ENCODE results near the gene TSNAXIP1.
"Not testable (repeated sequence)": the region's sequence is repeated elsewhere in the genome, so short reads cannot be mapped to it uniquely, and the experiment has no call there.

The TSNAXIP1 gene

DNA sequence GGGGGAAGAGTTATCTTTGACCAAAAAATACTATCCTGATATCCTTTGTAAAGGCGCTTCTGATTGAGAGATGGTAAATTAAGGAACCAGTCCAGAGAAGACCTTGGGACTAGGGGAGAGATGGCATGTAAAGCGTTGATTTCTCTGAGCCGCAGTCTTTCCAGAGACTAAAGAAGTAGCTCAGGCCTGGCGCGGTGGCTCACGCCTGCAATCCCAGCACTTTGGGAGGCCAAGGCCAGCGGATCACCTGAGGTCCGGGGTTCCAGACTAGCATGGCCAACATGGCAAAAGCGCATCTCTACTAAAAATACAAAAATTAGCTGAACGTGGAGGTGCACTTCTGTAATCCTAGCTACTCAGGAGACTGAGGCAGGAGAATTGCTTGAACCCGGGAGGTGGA is 41.4 kb downstream of the TSNAXIP1 start:
- Histone ChIP-seq H3K27ac (ENCODE audit: low read depth, low read length) (peak overlapping the region; percentile 90), H3K36me3 (ENCODE audit: insufficient read depth, low read length) (peaks cover 13% of the 10 kb centered on the region; the same call in 1 of the 2 replicates), H3K9ac (ENCODE audit: low read depth, low read length) (peak overlapping the region; percentile 93), H3K4me1 (ENCODE audit: insufficient read depth, low read length) (peaks cover 28% of the 10 kb centered on the region), H3K27me3 (ENCODE audit: insufficient read depth, low read length) (no peaks in the 10 kb centered on the region), H3K9me3 (ENCODE audit: insufficient read depth, low read depth, low read length) (no peaks in the 10 kb centered on the region), H3K4me3 (ENCODE audit: low read length) (peak overlapping the region; percentile 92)
- 95% methylated on average over 11 of the region's 11 CpGs for WGBS

DNA sequence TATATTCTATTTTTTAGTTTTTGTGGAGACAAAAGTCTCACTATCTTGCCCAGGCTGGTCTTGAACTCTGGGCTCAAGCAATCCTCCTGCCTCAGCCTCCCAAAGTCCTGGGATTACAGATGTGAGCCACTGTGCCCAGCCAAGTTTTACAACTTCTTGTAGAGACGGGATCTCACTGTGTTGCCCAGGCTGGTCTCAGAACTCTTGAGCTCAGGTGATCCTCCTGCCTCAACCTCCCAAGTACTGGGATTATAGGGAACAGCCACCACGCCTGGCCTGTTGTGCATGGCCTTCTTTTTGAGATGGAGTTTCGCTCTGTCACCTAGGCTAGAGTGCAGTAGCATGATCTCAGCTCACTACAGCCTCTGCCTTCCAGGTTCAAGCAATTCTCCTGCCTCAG is 47.0 kb downstream of the TSNAXIP1 start:
- no peaks in the 10 kb centered on the region for H3K9me3 ChIP-seq (ENCODE audit: insufficient read depth, low read depth, low read length)
- H3K4me3 ChIP-seq (ENCODE audit: low read length), result no peak overlapping the region
- H3K36me3 ChIP-seq (ENCODE audit: insufficient read depth, low read length), result peaks cover 11% of the 10 kb centered on the region; the same call in 1 of the 2 replicates
- no peak overlapping the region for H3K9ac ChIP-seq (ENCODE audit: low read depth, low read length)
- H3K4me1 ChIP-seq (ENCODE audit: insufficient read depth, low read length), result peaks cover 16% of the 10 kb centered on the region
- H3K27me3 ChIP-seq (ENCODE audit: insufficient read depth, low read length), result no peaks in the 10 kb centered on the region
- 96% methylated on average over 3 of the region's 3 CpGs for WGBS
- no peak overlapping the region for H3K27ac ChIP-seq (ENCODE audit: low read depth, low read length)

DNA sequence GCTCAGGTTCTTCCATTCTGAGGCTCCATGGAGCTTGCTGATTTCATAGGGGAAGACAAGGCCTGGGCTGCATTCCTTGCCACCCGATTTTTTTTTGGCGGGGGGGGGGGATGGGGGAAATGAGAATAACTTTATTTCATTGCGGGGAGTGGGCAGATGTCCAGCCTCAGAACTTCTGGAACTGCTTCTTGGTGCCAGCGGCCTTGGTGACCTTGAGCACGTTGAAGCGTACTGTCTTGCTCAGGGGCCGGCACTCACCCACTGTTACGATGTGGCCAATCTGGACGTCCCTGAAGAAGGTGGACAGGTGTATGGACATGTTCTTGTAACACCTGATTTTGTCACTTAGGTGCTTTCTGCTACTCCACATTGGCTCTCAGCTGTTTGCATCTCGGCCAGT is 49.1 kb downstream of the TSNAXIP1 start:
- Histone ChIP-seq H3K4me1 (ENCODE audit: insufficient read depth, low read length) (peaks cover 16% of the 10 kb centered on the region), H3K4me3 (ENCODE audit: low read length) (no peak overlapping the region), H3K36me3 (ENCODE audit: insufficient read depth, low read length) (peaks cover 9% of the 10 kb centered on the region), H3K27me3 (ENCODE audit: insufficient read depth, low read length) (no peaks in the 10 kb centered on the region), H3K27ac (ENCODE audit: low read depth, low read length) (no peak overlapping the region), H3K9ac (ENCODE audit: low read depth, low read length) (no peak overlapping the region), H3K9me3 (ENCODE audit: insufficient read depth, low read depth, low read length) (no peaks in the 10 kb centered on the region)
- 95% methylated on average over 10 of the region's 10 CpGs for WGBS

DNA sequence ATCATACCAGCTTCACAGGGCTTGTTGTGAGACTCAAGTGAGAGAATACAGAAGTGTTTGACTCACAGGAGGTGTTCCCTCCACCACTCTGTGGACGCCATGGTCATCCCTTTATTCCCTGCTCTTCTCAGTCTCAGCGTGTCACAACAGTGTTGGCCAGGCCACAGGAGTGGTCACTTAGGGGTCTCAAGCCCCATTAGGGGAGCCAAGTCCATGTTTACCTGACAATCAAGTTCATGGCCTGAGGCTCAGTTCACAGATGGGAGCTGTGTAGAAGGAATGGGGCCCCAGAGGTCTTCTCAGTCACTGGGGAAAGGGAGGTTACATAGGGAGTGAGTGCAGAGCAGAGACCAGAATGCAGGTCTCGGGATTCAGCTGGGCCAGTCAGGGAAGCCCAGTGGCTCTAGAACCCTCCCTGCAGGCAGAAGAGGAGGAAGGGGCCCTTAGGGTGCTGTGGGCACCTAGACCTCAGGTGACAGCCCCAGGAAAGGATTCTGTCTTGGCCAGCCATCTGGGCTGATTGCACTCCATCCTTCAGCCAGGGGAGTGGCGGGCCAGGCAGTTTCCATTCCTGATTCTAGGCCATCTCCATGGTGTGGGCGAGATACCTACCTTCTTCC is 50.3 kb downstream of the TSNAXIP1 start:
- Histone ChIP-seq H3K36me3 (ENCODE audit: insufficient read depth, low read length) (peaks cover 17% of the 10 kb centered on the region), H3K27ac (ENCODE audit: low read depth, low read length) (peak overlapping the region; percentile 65; the same call in 1 of the 2 replicates), H3K27me3 (ENCODE audit: insufficient read depth, low read length) (no peaks in the 10 kb centered on the region), H3K4me1 (ENCODE audit: insufficient read depth, low read length) (peaks cover 16% of the 10 kb centered on the region), H3K9ac (ENCODE audit: low read depth, low read length) (peak overlapping the region; percentile 21), H3K9me3 (ENCODE audit: insufficient read depth, low read depth, low read length) (no peaks in the 10 kb centered on the region), H3K4me3 (ENCODE audit: low read length) (no peak overlapping the region)
- 90% methylated on average over 5 of the region's 5 CpGs for WGBS

DNA sequence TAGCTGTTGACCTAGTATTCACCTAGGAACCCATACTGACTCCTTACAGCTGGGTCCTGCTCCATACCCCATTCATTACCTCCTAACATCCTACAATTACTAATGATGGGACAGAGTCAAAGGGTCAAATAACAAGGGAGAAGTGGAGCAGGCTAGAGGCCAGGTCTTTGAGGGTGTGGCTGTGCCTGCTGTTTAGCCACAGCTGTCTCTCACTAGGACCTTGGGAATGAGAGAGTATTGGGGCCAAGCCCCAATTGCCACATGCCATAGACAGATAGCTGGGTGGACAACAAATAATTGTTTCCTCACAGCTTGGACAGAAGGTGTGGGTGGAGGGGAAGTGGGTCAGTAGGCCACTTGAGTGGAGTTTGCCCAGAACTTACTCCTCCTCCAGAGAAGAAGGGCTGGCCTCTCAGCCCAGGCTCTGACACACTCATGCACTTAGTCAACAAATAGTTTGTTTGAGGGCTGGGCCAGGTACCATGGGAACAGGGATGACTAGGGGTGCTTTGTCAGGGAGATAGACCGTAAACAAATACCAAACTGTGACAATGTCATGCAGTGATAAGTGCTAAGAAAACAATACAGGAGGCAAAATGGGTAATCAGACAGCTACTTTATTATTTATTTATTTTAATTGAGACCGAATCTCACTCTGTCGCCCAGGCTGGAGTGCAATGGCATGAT is 51.0 kb downstream of the TSNAXIP1 start:
- Histone ChIP-seq H3K4me1 (ENCODE audit: insufficient read depth, low read length) (peaks cover 16% of the 10 kb centered on the region), H3K27ac (ENCODE audit: low read depth, low read length) (peak overlapping the region; percentile 65; the same call in 1 of the 2 replicates), H3K4me3 (ENCODE audit: low read length) (no peak overlapping the region), H3K9ac (ENCODE audit: low read depth, low read length) (peak overlapping the region; percentile 21; the same call in 1 of the 2 replicates), H3K9me3 (ENCODE audit: insufficient read depth, low read depth, low read length) (no peaks in the 10 kb centered on the region), H3K36me3 (ENCODE audit: insufficient read depth, low read length) (peaks cover 17% of the 10 kb centered on the region), H3K27me3 (ENCODE audit: insufficient read depth, low read length) (no peaks in the 10 kb centered on the region)
- WGBS, result 58% methylated on average over 3 of the region's 3 CpGs

DNA sequence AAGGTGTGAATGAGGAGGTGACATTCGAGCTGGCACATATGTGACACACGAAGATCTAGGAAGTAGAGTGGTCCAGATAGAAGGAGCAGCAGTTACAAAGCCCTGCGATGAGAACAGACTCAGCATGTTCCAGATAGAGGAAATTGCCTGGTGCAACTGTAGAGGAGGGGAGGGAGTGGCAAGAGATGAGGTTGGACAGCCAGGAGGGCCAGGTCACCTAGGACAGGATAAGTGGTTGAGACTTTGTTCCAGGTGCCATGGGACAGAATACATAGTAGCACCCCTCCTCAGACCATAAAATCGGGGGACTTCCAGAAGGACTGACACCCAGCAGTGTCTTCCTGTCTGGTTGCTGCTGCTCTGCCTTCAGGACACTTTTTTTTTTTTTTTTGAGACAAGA is 51.8 kb downstream of the TSNAXIP1 start:
- Histone ChIP-seq H3K9me3 (ENCODE audit: insufficient read depth, low read depth, low read length) (no peaks in the 10 kb centered on the region), H3K4me1 (ENCODE audit: insufficient read depth, low read length) (peaks cover 16% of the 10 kb centered on the region), H3K27me3 (ENCODE audit: insufficient read depth, low read length) (no peaks in the 10 kb centered on the region), H3K9ac (ENCODE audit: low read depth, low read length) (no peak overlapping the region; the same call in 1 of the 2 replicates), H3K4me3 (ENCODE audit: low read length) (no peak overlapping the region), H3K27ac (ENCODE audit: low read depth, low read length) (peak overlapping the region; percentile 44; the same call in 1 of the 2 replicates), H3K36me3 (ENCODE audit: insufficient read depth, low read length) (peaks cover 17% of the 10 kb centered on the region)
- 86% methylated on average over 4 of the region's 4 CpGs for WGBS

DNA sequence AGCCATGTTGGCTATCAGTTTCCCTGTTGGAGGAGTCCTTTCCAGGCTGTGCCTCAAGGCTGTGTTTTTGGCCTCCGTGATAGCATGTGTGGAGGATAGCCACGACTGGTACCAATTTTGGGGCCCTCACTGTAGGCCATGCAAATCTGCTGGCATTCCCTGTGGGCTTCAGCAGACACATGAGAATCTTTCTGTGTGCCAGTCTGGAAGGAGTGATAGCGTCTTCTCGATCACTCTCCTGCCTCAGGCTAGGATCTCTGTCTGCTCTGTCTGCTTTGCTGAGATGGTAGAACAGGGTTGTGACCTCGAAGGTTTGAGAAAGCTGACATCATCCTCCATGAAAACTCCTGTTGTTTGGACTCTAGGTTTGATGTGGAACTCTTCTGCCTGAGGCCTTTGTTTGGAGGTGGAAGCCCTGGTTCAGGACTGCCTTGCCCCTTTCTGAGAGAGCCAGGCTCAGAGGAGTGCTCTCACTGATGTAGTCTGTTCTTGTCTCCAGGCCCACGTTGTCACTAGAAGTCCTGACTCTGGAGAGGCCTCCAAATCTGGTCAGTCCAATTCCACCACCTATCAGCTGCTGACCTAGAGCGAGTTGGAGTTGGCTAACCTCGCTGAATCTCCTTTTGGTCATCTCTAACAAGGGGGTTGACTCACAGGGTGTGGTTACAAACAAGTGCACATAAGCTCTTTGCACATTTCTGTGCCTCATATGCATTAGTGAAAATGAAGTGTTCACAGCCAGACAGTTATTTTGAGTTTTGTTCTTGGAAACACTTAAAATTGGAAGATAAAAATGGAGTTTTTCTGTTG is 54.1 kb downstream of the TSNAXIP1 start:
- H3K27me3 ChIP-seq (ENCODE audit: insufficient read depth, low read length), result no peaks in the 10 kb centered on the region
- no peaks in the 10 kb centered on the region for H3K9me3 ChIP-seq (ENCODE audit: insufficient read depth, low read depth, low read length)
- H3K4me3 ChIP-seq (ENCODE audit: low read length), result no peak overlapping the region
- no peak overlapping the region for H3K9ac ChIP-seq (ENCODE audit: low read depth, low read length)
- peaks cover 13% of the 10 kb centered on the region for H3K4me1 ChIP-seq (ENCODE audit: insufficient read depth, low read length)
- peaks cover 28% of the 10 kb centered on the region for H3K36me3 ChIP-seq (ENCODE audit: insufficient read depth, low read length)
- H3K27ac ChIP-seq (ENCODE audit: low read depth, low read length), result no peak overlapping the region
- WGBS, result 96% methylated on average over 8 of the region's 8 CpGs

DNA sequence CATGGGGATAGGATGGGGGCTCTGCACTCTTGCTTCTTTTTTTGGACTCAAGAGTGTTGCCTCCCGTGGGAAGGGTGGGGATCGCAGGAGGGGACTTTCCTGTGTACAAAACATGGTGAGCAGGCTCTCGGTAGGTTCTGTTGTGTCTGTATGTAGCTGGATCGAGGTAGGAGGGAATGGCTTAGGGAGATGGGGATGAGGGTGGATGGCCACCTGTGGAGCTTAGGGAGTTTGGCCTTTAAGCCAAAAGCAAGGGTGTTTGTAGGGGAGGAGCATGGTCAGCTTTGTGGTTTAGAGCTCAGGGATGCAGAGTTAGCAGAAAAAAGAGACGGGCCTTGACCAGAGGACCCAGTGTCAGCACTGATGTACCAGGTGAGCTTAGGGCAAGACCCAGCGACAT is 55.2 kb downstream of the TSNAXIP1 start:
- WGBS, result 94% methylated on average over 6 of the region's 6 CpGs
- Histone ChIP-seq H3K27me3 (ENCODE audit: insufficient read depth, low read length) (no peaks in the 10 kb centered on the region), H3K9ac (ENCODE audit: low read depth, low read length) (no peak overlapping the region), H3K36me3 (ENCODE audit: insufficient read depth, low read length) (peaks cover 39% of the 10 kb centered on the region), H3K4me3 (ENCODE audit: low read length) (no peak overlapping the region), H3K27ac (ENCODE audit: low read depth, low read length) (no peak overlapping the region), H3K9me3 (ENCODE audit: insufficient read depth, low read depth, low read length) (no peaks in the 10 kb centered on the region), H3K4me1 (ENCODE audit: insufficient read depth, low read length) (peaks cover 8% of the 10 kb centered on the region)

DNA sequence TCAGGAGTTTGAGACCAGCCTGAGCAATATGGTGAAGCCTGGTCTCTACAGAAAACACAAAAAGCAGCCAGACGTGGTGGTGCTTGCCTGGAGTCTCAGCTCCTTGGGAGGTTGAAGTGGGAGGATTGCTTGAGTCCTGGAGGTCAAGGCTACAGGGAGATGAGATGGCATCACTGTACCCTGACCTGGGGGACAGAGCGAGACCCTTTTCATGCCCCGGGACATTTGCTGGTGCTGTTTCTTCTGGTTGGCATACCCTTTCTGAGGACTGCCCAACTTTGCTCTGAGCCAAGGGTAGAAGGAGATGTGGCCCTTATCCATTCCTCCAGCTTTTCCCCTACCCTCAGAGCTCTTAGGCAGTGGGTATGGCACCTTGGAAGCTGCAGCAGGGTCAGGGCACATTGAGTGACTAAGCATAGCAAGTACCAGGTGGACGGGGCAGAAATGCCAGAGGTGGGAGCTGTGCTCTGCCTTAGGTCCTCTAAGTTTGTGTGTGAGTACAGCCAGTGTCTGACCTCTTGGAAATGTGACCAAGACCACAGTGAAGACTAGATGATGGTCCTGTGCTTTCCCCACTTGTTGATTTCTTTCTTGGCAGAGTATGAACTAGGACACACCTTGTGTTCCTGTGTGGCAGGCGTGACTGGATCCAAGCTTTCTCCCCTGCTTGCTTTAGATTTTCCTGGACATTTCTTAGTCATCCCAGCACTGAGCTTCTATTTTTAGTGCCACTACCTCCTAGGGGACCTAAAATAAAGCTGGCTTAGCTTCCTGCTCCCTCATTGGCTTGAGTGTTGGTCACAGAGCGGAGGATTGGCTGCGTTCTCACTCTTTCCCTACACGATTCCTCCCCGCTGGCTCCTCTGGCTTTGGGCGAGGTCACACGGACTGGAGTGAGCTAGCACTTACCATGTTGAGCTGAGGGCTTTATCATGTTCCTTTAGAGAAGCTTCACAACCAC is 56.2 kb downstream of the TSNAXIP1 start:
- no peak overlapping the region for H3K27ac ChIP-seq (ENCODE audit: low read depth, low read length)
- WGBS, result 93% methylated on average over 11 of the region's 11 CpGs
- H3K9ac ChIP-seq (ENCODE audit: low read depth, low read length), result no peak overlapping the region
- peaks cover 49% of the 10 kb centered on the region for H3K36me3 ChIP-seq (ENCODE audit: insufficient read depth, low read length)
- no peaks in the 10 kb centered on the region for H3K9me3 ChIP-seq (ENCODE audit: insufficient read depth, low read depth, low read length)
- no peaks in the 10 kb centered on the region for H3K4me1 ChIP-seq (ENCODE audit: insufficient read depth, low read length)
- H3K27me3 ChIP-seq (ENCODE audit: insufficient read depth, low read length), result no peaks in the 10 kb centered on the region
- no peak overlapping the region for H3K4me3 ChIP-seq (ENCODE audit: low read length)

DNA sequence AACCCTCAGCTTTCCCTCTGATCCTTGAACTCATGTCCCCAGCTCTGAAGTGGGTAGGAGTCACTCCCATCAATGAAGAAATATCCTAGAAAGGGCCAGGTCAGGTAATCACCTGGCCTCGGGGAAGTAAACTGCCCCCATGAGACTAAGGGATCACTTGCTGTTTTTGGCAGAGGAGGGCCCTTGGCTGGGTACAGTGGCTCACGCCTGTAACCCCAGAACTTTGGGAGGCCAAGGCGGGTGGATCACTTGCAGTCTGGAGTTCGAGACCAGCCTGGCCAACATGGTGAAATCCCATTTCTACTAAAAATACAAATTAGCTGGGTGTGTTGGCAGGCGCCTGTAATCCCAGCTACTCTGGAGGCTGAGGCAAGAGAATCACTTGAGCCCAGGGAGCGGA is 57.4 kb downstream of the TSNAXIP1 start:
- WGBS, result 93% methylated on average over 6 of the region's 6 CpGs
- not testable (repeated sequence) for H3K27ac ChIP-seq (ENCODE audit: low read depth, low read length); H3K9me3 ChIP-seq (ENCODE audit: insufficient read depth, low read depth, low read length); H3K4me1 ChIP-seq (ENCODE audit: insufficient read depth, low read length); H3K4me3 ChIP-seq (ENCODE audit: low read length); H3K9ac ChIP-seq (ENCODE audit: low read depth, low read length); H3K27me3 ChIP-seq (ENCODE audit: insufficient read depth, low read length)
- peaks cover 61% of the 10 kb centered on the region for H3K36me3 ChIP-seq (ENCODE audit: insufficient read depth, low read length)
